Measurements from ENCODE around the gene MLPH. TPM values are rescaled to one million over a fixed set of nuclear protein-coding genes. Genes with fewer than 3 reads are reported as not detected.

The MLPH gene
- total RNA-seq, 2 experiments from 2014 or later, result 0.39 TPM; not detected in 1

DNA sequence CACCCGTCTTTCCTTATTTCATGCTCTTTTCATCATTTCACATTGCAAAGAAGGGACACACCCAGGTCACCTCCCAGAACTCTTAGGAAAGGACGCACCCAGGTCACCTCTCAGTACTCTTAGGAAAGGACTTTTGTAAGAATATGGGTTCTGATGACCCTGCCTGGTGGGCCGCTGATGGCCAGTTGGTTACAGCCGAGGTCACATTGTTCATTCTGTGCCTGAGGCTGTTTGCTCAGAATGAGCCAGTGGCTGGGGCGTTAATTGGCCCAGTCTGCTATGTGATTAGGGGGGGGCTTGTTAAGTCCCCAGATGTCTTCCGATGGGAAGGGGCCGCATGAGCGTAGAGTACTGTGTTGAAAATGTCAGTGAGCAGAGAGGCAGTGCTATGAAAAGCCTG lies 9.4 kb downstream of the MLPH start:
- peaks cover 51% of the 10 kb centered on the region for H3K27me3 Mint-ChIP-seq
- ChIA-PET POLR2A (no interaction called here), CTCF (interaction anchor here (1.2 kb wide), 1 partner anchor 16 kb away, joined by 3 read pairs; no protein-coding TSS in a partner anchor)
- H3K4me1 Mint-ChIP-seq (ENCODE audit: low read depth), result no peaks in the 10 kb centered on the region
- H3K4me1 ChIP-seq (ENCODE audit: insufficient read depth, low read length), result no peaks in the 10 kb centered on the region
- H3K27ac ChIP-seq (ENCODE audit: low read depth in 1 of 2, low read length in 2 of 2), result no peak overlapping the region
- no peak overlapping the region for H3K27ac Mint-ChIP-seq
- H3K9me3 ChIP-seq (ENCODE audit: control insufficient read depth in 1 of 2, insufficient read depth in 1 of 2, low read length in 2 of 2), result peaks cover 6 to 13% of the 10 kb centered on the region in 2 experiments
- no peak overlapping the region for H3K4me3 Mint-ChIP-seq
- DNase-seq, result no peak
- peaks cover 7% of the 10 kb centered on the region for H3K9me3 Mint-ChIP-seq
- intact Hi-C loops (cut with DNase I, micrococcal nuclease), result no loop called here
- H3K36me3 Mint-ChIP-seq (ENCODE audit: low read depth), result no peaks in the 10 kb centered on the region
- ATAC-seq (ENCODE audit: poor library complexity), result no peak
- H3K27me3 ChIP-seq (ENCODE audit: control insufficient read depth in 1 of 2, insufficient read depth in 2 of 2, low read length in 2 of 2), result peaks cover 0 to 13% of the 10 kb centered on the region in 2 experiments
- TF ChIP-seq, protein P1, sequence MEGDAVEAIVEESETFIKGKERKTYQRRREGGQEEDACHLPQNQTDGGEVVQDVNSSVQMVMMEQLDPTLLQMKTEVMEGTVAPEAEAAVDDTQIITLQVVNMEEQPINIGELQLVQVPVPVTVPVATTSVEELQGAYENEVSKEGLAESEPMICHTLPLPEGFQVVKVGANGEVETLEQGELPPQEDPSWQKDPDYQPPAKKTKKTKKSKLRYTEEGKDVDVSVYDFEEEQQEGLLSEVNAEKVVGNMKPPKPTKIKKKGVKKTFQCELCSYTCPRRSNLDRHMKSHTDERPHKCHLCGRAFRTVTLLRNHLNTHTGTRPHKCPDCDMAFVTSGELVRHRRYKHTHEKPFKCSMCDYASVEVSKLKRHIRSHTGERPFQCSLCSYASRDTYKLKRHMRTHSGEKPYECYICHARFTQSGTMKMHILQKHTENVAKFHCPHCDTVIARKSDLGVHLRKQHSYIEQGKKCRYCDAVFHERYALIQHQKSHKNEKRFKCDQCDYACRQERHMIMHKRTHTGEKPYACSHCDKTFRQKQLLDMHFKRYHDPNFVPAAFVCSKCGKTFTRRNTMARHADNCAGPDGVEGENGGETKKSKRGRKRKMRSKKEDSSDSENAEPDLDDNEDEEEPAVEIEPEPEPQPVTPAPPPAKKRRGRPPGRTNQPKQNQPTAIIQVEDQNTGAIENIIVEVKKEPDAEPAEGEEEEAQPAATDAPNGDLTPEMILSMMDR (IDR thresholded peaks at IDR 0.05), result no peak
- no peak overlapping the region for H3K4me3 ChIP-seq (ENCODE audit: low read length)
- H3K36me3 ChIP-seq (ENCODE audit: insufficient read depth, low read length), result no peaks in the 10 kb centered on the region

DNA sequence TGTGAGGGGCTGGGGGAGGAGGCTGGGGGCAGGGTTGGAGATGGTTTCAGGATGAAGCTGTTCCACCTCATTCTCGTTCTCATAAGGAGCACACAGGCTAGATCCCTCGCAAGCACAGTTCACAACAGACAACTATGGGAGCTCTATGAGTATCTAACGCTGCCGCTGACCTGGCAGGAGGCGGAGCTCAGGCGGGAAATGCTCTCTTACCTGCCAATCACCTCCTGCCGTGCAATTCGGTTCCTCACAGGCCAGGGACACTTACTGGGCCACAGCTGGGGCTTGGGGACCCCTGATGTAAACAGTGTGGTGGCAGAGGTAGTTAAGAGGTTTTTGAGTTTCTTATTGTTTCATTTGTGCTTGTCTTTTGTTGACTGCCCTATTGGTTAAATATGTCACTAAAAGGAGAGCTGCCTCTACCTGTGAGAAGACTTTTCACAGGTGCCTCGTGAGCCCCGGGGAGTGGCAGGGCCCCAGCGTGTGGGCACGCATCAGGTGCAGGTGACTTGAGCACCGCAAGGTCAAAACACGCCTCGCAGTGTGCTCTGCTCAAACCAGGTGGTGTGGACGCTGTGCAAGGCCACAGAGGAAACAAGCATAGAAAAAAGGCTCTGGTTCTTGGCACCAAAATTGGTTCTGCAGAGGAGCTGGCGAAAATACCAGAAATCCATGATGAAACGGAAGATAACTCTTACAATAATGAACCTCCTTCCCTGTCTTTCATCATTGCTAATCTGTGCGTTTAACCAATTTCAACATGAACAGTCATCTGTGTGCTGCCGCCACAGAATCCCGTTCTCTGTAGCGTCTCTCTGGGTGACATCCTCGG lies 10.2 kb downstream of the MLPH start:
- Mint-ChIP-seq H3K9me3 (no peaks in the 10 kb centered on the region), H3K4me3 (no peak overlapping the region), H3K4me1 (ENCODE audit: low read depth) (no peaks in the 10 kb centered on the region), H3K27ac (no peak overlapping the region), H3K27me3 (peaks cover 50% of the 10 kb centered on the region), H3K36me3 (ENCODE audit: low read depth) (no peaks in the 10 kb centered on the region)
- no peaks in the 10 kb centered on the region for H3K36me3 ChIP-seq (ENCODE audit: insufficient read depth, low read length)
- no peak overlapping the region for H3K4me3 ChIP-seq (ENCODE audit: low read length)
- ATAC-seq (ENCODE audit: poor library complexity), result no peak
- ChIA-PET CTCF (interaction anchor here (1.2 kb wide), 1 partner anchor 16 kb away, joined by 3 read pairs; no protein-coding TSS in a partner anchor), POLR2A (no interaction called here)
- H3K9me3 ChIP-seq (ENCODE audit: control insufficient read depth in 1 of 2, insufficient read depth in 1 of 2, low read length in 2 of 2), result peaks cover 0 to 5% of the 10 kb centered on the region in 2 experiments
- no peak for DNase-seq
- peaks cover 0 to 13% of the 10 kb centered on the region in 2 experiments for H3K27me3 ChIP-seq (ENCODE audit: control insufficient read depth in 1 of 2, insufficient read depth in 2 of 2, low read length in 2 of 2)
- no peak overlapping the region for H3K27ac ChIP-seq (ENCODE audit: low read depth in 1 of 2, low read length in 2 of 2)
- TF ChIP-seq, protein P1 (IDR thresholded peaks at IDR 0.05), result no peak
- H3K4me1 ChIP-seq (ENCODE audit: insufficient read depth, low read length), result no peaks in the 10 kb centered on the region
- intact Hi-C loops (cut with DNase I, micrococcal nuclease), result no loop called here

DNA sequence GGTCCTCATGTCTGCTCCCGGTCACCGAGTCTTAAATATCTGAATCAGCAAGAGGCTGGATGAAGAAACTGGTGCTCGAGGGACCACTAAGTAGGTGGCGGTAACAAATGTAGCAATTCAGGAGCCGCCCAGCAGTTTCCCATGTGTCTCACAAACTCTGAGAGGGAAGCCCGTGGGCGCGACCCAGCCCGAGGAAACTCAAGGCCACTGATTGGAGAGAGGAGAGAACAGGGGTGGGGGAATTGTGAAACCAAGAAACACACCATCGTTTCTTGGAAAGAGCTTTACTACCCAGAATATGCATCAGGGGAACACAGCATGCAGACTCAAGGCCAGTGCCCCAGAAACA lies 10.8 kb downstream of the MLPH start:
- Mint-ChIP-seq H3K27me3 (peaks cover 50% of the 10 kb centered on the region), H3K4me1 (ENCODE audit: low read depth) (no peaks in the 10 kb centered on the region)
- CTCF ChIA-PET, result interaction anchor here (1.2 kb wide), 1 partner anchor 15 kb away, joined by 3 read pairs; no protein-coding TSS in a partner anchor

More for the DNA sequence above, 10.8 kb downstream of the MLPH start:
- no peak for ATAC-seq (ENCODE audit: poor library complexity)
- Histone ChIP-seq H3K4me3 (ENCODE audit: low read length) (no peak overlapping the region), H3K36me3 (ENCODE audit: insufficient read depth, low read length) (no peaks in the 10 kb centered on the region), H3K4me1 (ENCODE audit: insufficient read depth, low read length) (no peaks in the 10 kb centered on the region), H3K27me3 (ENCODE audit: control insufficient read depth in 1 of 2, insufficient read depth in 2 of 2, low read length in 2 of 2) (peaks cover 0 to 10% of the 10 kb centered on the region in 2 experiments), H3K9me3 (ENCODE audit: control insufficient read depth in 1 of 2, insufficient read depth in 1 of 2, low read length in 2 of 2) (peaks cover 0 to under 1% of the 10 kb centered on the region in 2 experiments), H3K27ac (ENCODE audit: low read depth in 1 of 2, low read length in 2 of 2) (no peak overlapping the region)
- H3K36me3 Mint-ChIP-seq (ENCODE audit: low read depth), result no peaks in the 10 kb centered on the region
- intact Hi-C loops (cut with DNase I, micrococcal nuclease), result no loop called here
- no peak overlapping the region for H3K4me3 Mint-ChIP-seq
- TF ChIP-seq, protein P1 (IDR thresholded peaks at IDR 0.05), result no peak
- no peak for DNase-seq
- no peaks in the 10 kb centered on the region for H3K9me3 Mint-ChIP-seq
- H3K27ac Mint-ChIP-seq, result no peak overlapping the region
- POLR2A ChIA-PET, result no interaction called here
